Mesendoderm (in vitro differentiated cells): Measurements from ENCODE around the gene CCDC181.
"Not testable (repeated sequence)": the region's sequence is repeated elsewhere in the genome, so short reads cannot be mapped to it uniquely, and the experiment has no call there.

Source experiments
- DNase-seq: peaks from one replicate; pipeline ENCODE4 v3.0.0; 2013
- H2AK5ac ChIP-seq: 2 replicates; pipeline ENCODE4 v1.6.1; 2013; ENCODE audit warnings: low read length, inconsistent platforms
- H2BK120ac ChIP-seq: 2 replicates; pipeline ENCODE4 v1.6.1; 2013; ENCODE audit warnings: low read depth, mild to moderate bottlenecking, low read length, moderate library complexity, mixed read lengths
- H2BK15ac ChIP-seq: replicated peaks from 2 replicates; pipeline ENCODE4 v1.6.1; 2013; ENCODE audit warnings: low read depth, mild to moderate bottlenecking, moderate library complexity
- H2BK5ac ChIP-seq: 2 replicates; pipeline ENCODE4 v1.6.1; 2013; ENCODE audit warnings: low read length, inconsistent platforms
- H3K18ac ChIP-seq: 2 replicates; pipeline ENCODE4 v1.6.1; 2013; ENCODE audit warnings: mild to moderate bottlenecking, low read length, mixed read lengths
- H3K23ac ChIP-seq: one replicate; pipeline ENCODE4 v1.6.1; 2013; ENCODE audit warnings: low read length
- H3K27ac ChIP-seq: 2 replicates; pipeline ENCODE4 v1.5.1; 2013; ENCODE audit warnings: low read depth, mild to moderate bottlenecking, inconsistent platforms, low read length, moderate library complexity
- H3K27me3 ChIP-seq: 2 replicates; pipeline ENCODE4 v1.6.1; 2013; ENCODE audit warnings: low read length, control low read depth, mild to moderate bottlenecking, inconsistent platforms; ENCODE audit not compliant: insufficient read depth, poor library complexity
- H3K36me3 ChIP-seq: 2 replicates; pipeline ENCODE4 v1.6.1; 2013; ENCODE audit warnings: low read length, inconsistent platforms; ENCODE audit not compliant: control insufficient read depth, insufficient read depth
- H3K4ac ChIP-seq: one replicate; pipeline ENCODE4 v1.6.1; 2013; ENCODE audit warnings: low read depth, mild to moderate bottlenecking, low read length, moderate library complexity
- H3K4me1 ChIP-seq: 2 replicates; pipeline ENCODE4 v1.6.1; 2013; ENCODE audit warnings: low read depth, low read length, inconsistent platforms; ENCODE audit not compliant: control insufficient read depth
- H3K4me2 ChIP-seq: 2 replicates; pipeline ENCODE4 v1.6.1; 2013; ENCODE audit warnings: low read length
- H3K4me3 ChIP-seq: 2 replicates; pipeline ENCODE4 v1.5.1; 2013; ENCODE audit warnings: mild to moderate bottlenecking, low read length
- H3K56ac ChIP-seq: one replicate; pipeline ENCODE4 v1.6.1; 2013; ENCODE audit warnings: low read length
- H3K79me1 ChIP-seq: 2 replicates; pipeline ENCODE4 v1.6.1; 2013; ENCODE audit warnings: low read length, inconsistent platforms
- H3K79me2 ChIP-seq: 2 replicates; pipeline ENCODE4 v1.6.1; 2013; ENCODE audit warnings: mild to moderate bottlenecking, low read length; ENCODE audit not compliant: control insufficient read depth, insufficient read depth
- H3K9ac ChIP-seq: 2 replicates; pipeline ENCODE4 v1.6.1; 2013; ENCODE audit warnings: low read length, inconsistent platforms
- H4K5ac ChIP-seq: one replicate; pipeline ENCODE4 v1.6.1; 2013; ENCODE audit warnings: low read length
- H4K8ac ChIP-seq: one replicate; pipeline ENCODE4 v1.6.1; 2013; ENCODE audit warnings: low read depth, mild to moderate bottlenecking, control low read depth, low read length, moderate library complexity
- WGBS: extraction: QIAGEN DNeasy Blood & Tissue Kit; methylation state at CpG from one replicate; pipeline ENCODE4 v1.1.7; 2013; ENCODE audit warnings: low lambda C conversion rate, missing lambda C conversion rate; ENCODE audit not compliant: insufficient coverage; ENCODE audit errors: extremely low coverage; 5-methylcytosine and 5-hydroxymethylcytosine counted together

Gene CCDC181

DNA sequence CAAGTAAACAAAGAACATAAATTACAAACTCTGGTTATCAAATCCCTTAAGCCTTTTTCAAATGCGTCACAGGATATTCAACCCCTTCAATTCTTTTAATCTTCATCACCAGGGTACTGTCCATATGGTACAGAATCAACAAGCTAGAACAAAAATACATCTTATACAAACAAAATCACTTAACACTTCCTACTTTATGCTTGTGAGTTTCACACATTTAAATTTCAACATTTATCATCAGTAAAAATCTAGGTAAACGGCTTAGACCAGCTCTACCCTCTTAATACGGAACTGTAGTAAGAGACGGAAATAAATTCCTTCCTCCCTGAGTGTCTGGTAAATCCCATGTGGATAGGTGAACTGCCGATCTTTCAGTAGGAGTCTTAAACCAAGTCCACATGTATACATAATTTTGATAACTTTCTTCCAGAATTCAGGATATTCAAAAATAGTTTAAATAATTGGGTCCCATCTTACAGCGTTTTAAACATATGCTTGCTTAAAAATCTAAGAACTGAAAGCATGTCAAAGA, 1.0 kb downstream of the CCDC181 start:
- no CpG with 5 or more reads among the region's 6 CpGs for WGBS
- DNase-seq = no peak
- Histone ChIP-seq H3K79me1 (no peaks in the 10 kb centered on the region), H3K18ac (no peak overlapping the region), H2BK5ac (no peak overlapping the region), H3K4me2 (no peak overlapping the region), H3K23ac (no peak overlapping the region), H3K4ac (no peak overlapping the region), H3K27me3 (no peaks in the 10 kb centered on the region), H3K4me1 (no peaks in the 10 kb centered on the region), H4K8ac (no peak overlapping the region), H4K5ac (no peak overlapping the region), H3K36me3 (no peaks in the 10 kb centered on the region), H2BK15ac (no peak overlapping the region), H3K27ac (no peak overlapping the region), H3K79me2 (no peaks in the 10 kb centered on the region), H2AK5ac (no peak overlapping the region), H2BK120ac (no peak overlapping the region), H3K4me3 (no peak overlapping the region), H3K9ac (no peak overlapping the region), H3K56ac (no peak overlapping the region)

- no peak overlapping the region for H4K8ac ChIP-seq
- H3K4me2 ChIP-seq = no peak overlapping the region
- no CpG with 5 or more reads among the region's 5 CpGs for WGBS
- no peak overlapping the region for H3K4ac ChIP-seq
- no peaks in the 10 kb centered on the region for H3K36me3 ChIP-seq
- H3K56ac ChIP-seq = no peak overlapping the region
- H3K18ac ChIP-seq = no peak overlapping the region
- H3K27ac ChIP-seq = no peak overlapping the region
- H3K4me1 ChIP-seq = no peaks in the 10 kb centered on the region
- no peak overlapping the region for H2BK15ac ChIP-seq
- no peak for DNase-seq
- no peak overlapping the region for H4K5ac ChIP-seq
- H3K79me2 ChIP-seq = no peaks in the 10 kb centered on the region
- no peak overlapping the region for H2AK5ac ChIP-seq
- no peak overlapping the region for H2BK120ac ChIP-seq
- no peak overlapping the region for H3K4me3 ChIP-seq
- no peaks in the 10 kb centered on the region for H3K27me3 ChIP-seq
- H3K23ac ChIP-seq = no peak overlapping the region
- H3K79me1 ChIP-seq = no peaks in the 10 kb centered on the region
- H2BK5ac ChIP-seq = no peak overlapping the region
- H3K9ac ChIP-seq = no peak overlapping the region
These were observed 6.0 kb downstream of the CCDC181 start for GRCh38 chr1:169421309-169421708.

GRCh38 chr1:169414952-169415351, 12.3 kb downstream of the CCDC181 start:
- H2BK5ac ChIP-seq = no peak overlapping the region
- no peak overlapping the region for H2AK5ac ChIP-seq
- no peak overlapping the region for H3K18ac ChIP-seq
- no CpG with 5 or more reads among the region's 2 CpGs for WGBS
- no peak overlapping the region for H3K4me3 ChIP-seq
- no peaks in the 10 kb centered on the region for H3K4me1 ChIP-seq
- no peak for DNase-seq
- H4K8ac ChIP-seq = no peak overlapping the region
- H3K9ac ChIP-seq = no peak overlapping the region
- H4K5ac ChIP-seq = no peak overlapping the region
- no peaks in the 10 kb centered on the region for H3K27me3 ChIP-seq
- no peak overlapping the region for H3K27ac ChIP-seq
- H2BK120ac ChIP-seq = no peak overlapping the region
- H3K36me3 ChIP-seq = no peaks in the 10 kb centered on the region
- no peak overlapping the region for H3K56ac ChIP-seq
- H3K23ac ChIP-seq = no peak overlapping the region
- H3K4ac ChIP-seq = no peak overlapping the region
- no peak overlapping the region for H3K4me2 ChIP-seq
- H3K79me1 ChIP-seq = no peaks in the 10 kb centered on the region
- no peak overlapping the region for H2BK15ac ChIP-seq
- no peaks in the 10 kb centered on the region for H3K79me2 ChIP-seq

DNA sequence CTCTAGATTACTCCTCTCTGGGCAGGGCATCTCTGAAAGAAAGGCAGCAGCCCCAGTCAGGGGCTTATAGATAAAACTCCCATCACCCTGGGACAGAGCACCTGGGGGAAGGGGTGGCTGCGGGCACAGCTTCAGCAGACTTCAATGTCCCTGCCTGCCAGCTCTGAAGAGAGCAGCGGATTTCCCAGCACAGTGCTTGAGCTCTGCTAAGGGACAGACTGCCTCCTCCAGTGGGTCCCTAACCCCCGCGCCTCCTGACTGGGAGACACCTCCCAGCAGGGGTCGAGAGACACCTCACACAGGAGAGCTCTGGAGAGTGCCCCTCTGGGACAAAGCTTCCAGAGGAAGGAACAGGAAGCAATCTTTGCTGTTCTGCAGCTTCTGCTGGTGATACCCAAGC, 18.9 kb downstream of the CCDC181 start:
- H3K56ac ChIP-seq, H3K79me1 ChIP-seq, H2BK15ac ChIP-seq, H3K79me2 ChIP-seq, H4K5ac ChIP-seq, H2BK5ac ChIP-seq, H3K18ac ChIP-seq, H3K9ac ChIP-seq, H3K27me3 ChIP-seq, H3K4ac ChIP-seq, H3K4me3 ChIP-seq, DNase-seq, H2AK5ac ChIP-seq, H3K27ac ChIP-seq, H3K23ac ChIP-seq, H2BK120ac ChIP-seq, H3K4me1 ChIP-seq, H3K36me3 ChIP-seq, H3K4me2 ChIP-seq, H4K8ac ChIP-seq: not testable (repeated sequence)
- WGBS = no CpG with 5 or more reads among the region's 5 CpGs

- H2AK5ac ChIP-seq, H2BK5ac ChIP-seq, H2BK15ac ChIP-seq, H3K9ac ChIP-seq, H3K27ac ChIP-seq, H3K36me3 ChIP-seq, H4K8ac ChIP-seq, H3K79me2 ChIP-seq, H3K4me3 ChIP-seq, H3K4me2 ChIP-seq, H3K4me1 ChIP-seq, H3K27me3 ChIP-seq, H3K23ac ChIP-seq, H3K79me1 ChIP-seq, H2BK120ac ChIP-seq, H3K18ac ChIP-seq, DNase-seq, H3K4ac ChIP-seq, H3K56ac ChIP-seq, H4K5ac ChIP-seq: not testable (repeated sequence)
- no CpG with 5 or more reads among the region's 1 CpG for WGBS
These were observed 24.7 kb downstream of the CCDC181 start for GRCh38 chr1:169402578-169402977.

DNA sequence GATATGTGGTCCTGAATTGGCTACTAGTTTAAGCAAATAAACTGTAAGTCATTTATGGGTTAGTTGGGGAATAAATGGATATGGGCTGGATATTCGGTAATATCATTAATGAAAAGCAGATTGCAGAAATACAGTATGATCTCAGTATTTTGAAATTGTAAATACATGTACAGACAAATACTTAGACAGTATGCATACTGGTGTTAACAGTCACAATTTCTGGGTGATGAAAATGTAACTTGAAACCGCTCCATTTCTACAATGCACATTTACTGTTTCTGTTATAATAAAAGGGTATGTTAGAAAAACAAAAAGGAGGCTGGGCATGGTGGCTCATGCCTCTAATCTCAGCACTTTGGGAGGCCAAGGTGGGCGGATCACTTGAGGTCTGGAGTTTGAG, 31.3 kb downstream of the CCDC181 start:
- 100% methylated on average over 1 of the region's 3 CpGs for WGBS
- DNase-seq = no peak
- no peak overlapping the region for H4K5ac ChIP-seq
- no peak overlapping the region for H4K8ac ChIP-seq
- H3K56ac ChIP-seq = no peak overlapping the region
- no peak overlapping the region for H2AK5ac ChIP-seq
- H3K79me2 ChIP-seq = no peaks in the 10 kb centered on the region
- no peaks in the 10 kb centered on the region for H3K4me1 ChIP-seq
- H2BK120ac ChIP-seq = no peak overlapping the region
- H3K18ac ChIP-seq = no peak overlapping the region
- H2BK15ac ChIP-seq = no peak overlapping the region
- no peak overlapping the region for H2BK5ac ChIP-seq
- H3K9ac ChIP-seq = no peak overlapping the region
- no peaks in the 10 kb centered on the region for H3K79me1 ChIP-seq
- H3K4me2 ChIP-seq = no peak overlapping the region
- no peak overlapping the region for H3K4me3 ChIP-seq
- H3K27me3 ChIP-seq = no peaks in the 10 kb centered on the region
- H3K27ac ChIP-seq = no peak overlapping the region
- H3K36me3 ChIP-seq = peaks cover under 1% of the 10 kb centered on the region
- no peak overlapping the region for H3K4ac ChIP-seq
- H3K23ac ChIP-seq = no peak overlapping the region
